HG03108 (cell line): ENCODE measurements around the gene RAB4A.
"Not testable (repeated sequence)": the region's sequence is repeated elsewhere in the genome, so short reads cannot be mapped to it uniquely, and the experiment has no call there.

Experiments used
- ATAC-seq: cut with Tn5 transposase; IDR thresholded peaks from one replicate; pipeline ENCODE4 v1.9.1; 2021; ENCODE audit warnings: moderate library complexity; ENCODE audit not compliant: unreplicated experiment

Gene RAB4A

GRCh38 chr1:229295745-229296144 is 24.8 kb downstream of the RAB4A start:
- no peak for ATAC-seq

- no peak for ATAC-seq
Observed at GRCh38 chr1:229296541-229296941, 25.6 kb downstream of the RAB4A start.

GRCh38 chr1:229297746-229298145 is 26.8 kb downstream of the RAB4A start:
- ATAC-seq = no peak

- no peak for ATAC-seq
Observed at GRCh38 chr1:229298420-229298819, 27.5 kb downstream of the RAB4A start.

- no peak for ATAC-seq
Observed at GRCh38 chr1:229298887-229299503, 28.1 kb downstream of the RAB4A start.

GRCh38 chr1:229300099-229300757 is 29.3 kb downstream of the RAB4A start:
- ATAC-seq = no peak

GRCh38 chr1:229302740-229303139 is 31.8 kb downstream of the RAB4A start:
- ATAC-seq = no peak

GRCh38 chr1:229303855-229304254 is 32.9 kb downstream of the RAB4A start:
- no peak for ATAC-seq

GRCh38 chr1:229305392-229305791 is 34.5 kb downstream of the RAB4A start:
- ATAC-seq = no peak

- ATAC-seq = no peak
Observed at GRCh38 chr1:229309074-229309473, 38.2 kb downstream of the RAB4A start.

- no peak for ATAC-seq
Observed at GRCh38 chr1:229309684-229310083, 38.8 kb downstream of the RAB4A start.

GRCh38 chr1:229310833-229311232 is 39.9 kb downstream of the RAB4A start:
- no peak for ATAC-seq

GRCh38 chr1:229316166-229316565 is 45.3 kb downstream of the RAB4A start:
- ATAC-seq = no peak

GRCh38 chr1:229318056-229318455 is 47.1 kb downstream of the RAB4A start:
- ATAC-seq = no peak

GRCh38 chr1:229319487-229319886 is 48.6 kb downstream of the RAB4A start:
- ATAC-seq = no peak

GRCh38 chr1:229323201-229323600 is 52.3 kb downstream of the RAB4A start:
- no peak for ATAC-seq

GRCh38 chr1:229323885-229324553 is 53.1 kb downstream of the RAB4A start:
- ATAC-seq = no peak

GRCh38 chr1:229325401-229325800 is 54.5 kb downstream of the RAB4A start:
- ATAC-seq = no peak

- no peak for ATAC-seq
Observed at GRCh38 chr1:229325853-229326487, 55.1 kb downstream of the RAB4A start.

GRCh38 chr1:229326601-229327000 is 55.7 kb downstream of the RAB4A start:
- no peak for ATAC-seq

- ATAC-seq = not testable (repeated sequence)
Observed at GRCh38 chr1:229327765-229328164, 56.9 kb downstream of the RAB4A start.
